Chondrocyte (in vitro differentiated cells): ENCODE data around the gene ZHX3. TPM values are rescaled to one million over a fixed set of nuclear protein-coding genes. Genes with fewer than 3 reads are reported as not detected.
"Not testable (repeated sequence)": the region's sequence is repeated elsewhere in the genome, so short reads cannot be mapped to it uniquely, and the experiment has no call there.

Source experiments
- DNase-seq: peaks from one replicate; pipeline ENCODE4 v3.0.0; 2021; ENCODE audit warnings: mixed read lengths, low spot score
- H3K27ac Mint-ChIP-seq: one replicate; pipeline ENCODE4 v1.8.0; 2021; ENCODE audit warnings: mild to moderate bottlenecking, moderate library complexity, mixed read lengths; ENCODE audit not compliant: unreplicated experiment
- H3K27me3 Mint-ChIP-seq: 2 replicates; pipeline ENCODE4 v1.8.0; 2021; ENCODE audit warnings: low read depth, mixed read lengths
- H3K36me3 Mint-ChIP-seq: 2 replicates; pipeline ENCODE4 v1.8.0; 2021; ENCODE audit warnings: low read depth, mixed read lengths
- H3K4me1 Mint-ChIP-seq: 2 replicates; pipeline ENCODE4 v1.8.0; 2021; ENCODE audit warnings: low read depth, mild to moderate bottlenecking, mixed read lengths
- H3K4me3 Mint-ChIP-seq: one replicate; pipeline ENCODE4 v1.8.0; 2021; ENCODE audit warnings: mild to moderate bottlenecking, moderate library complexity, mixed read lengths; ENCODE audit not compliant: unreplicated experiment
- H3K9me3 Mint-ChIP-seq: 2 replicates; pipeline ENCODE4 v1.8.0; 2021; ENCODE audit warnings: low read depth, mixed read lengths
- CTCF ChIP-seq: fragments of 200-600 bp; sonication (generic); IDR thresholded peaks from 2 replicates; pipeline ENCODE4 v1.5.0; 2021; ENCODE audit warnings: antibody characterized with exemption, mild to moderate bottlenecking, moderate library complexity
- total RNA-seq: library from RNA; stranded (reverse); gene quantifications from 3 replicates; pipeline ENCODE4 v1.2.1, GENCODE V29; 2021

The ZHX3 gene
- total RNA-seq, 1 donor from 2014 or later: 52.9 TPM

GRCh38 chr20:41245086-41245707 lies 72.3 kb downstream of the ZHX3 start:
- TF ChIP-seq CTCF: peak; percentile 52
- H3K27ac Mint-ChIP-seq: peak overlapping the region; percentile 88
- no peak for DNase-seq

DNA sequence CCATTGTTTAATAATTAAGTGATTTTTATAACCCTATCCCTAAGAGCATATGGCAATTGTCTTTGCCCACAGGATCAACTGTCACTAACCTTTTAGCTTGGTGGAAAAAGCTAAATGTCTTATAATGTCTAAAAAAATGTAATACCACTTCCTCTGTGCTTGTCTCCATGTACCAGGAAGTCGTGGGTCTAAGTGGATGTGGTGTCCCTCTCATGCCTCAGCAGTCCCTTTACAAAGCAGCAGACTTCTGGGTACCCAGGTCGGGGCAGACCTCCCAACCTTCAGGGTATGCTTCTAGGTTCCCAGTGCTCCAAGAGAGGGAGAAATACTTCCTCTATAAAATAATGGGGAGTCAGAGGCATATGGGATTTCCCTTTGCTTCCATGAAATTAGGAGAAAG lies 74.7 kb downstream of the ZHX3 start:
- Mint-ChIP-seq H3K27ac (no peak overlapping the region), H3K36me3 (peaks cover 1% of the 10 kb centered on the region), H3K27me3 (no peaks in the 10 kb centered on the region), H3K9me3 (no peaks in the 10 kb centered on the region), H3K4me1 (peaks cover 49% of the 10 kb centered on the region), H3K4me3 (no peak overlapping the region)
- no peak for TF ChIP-seq CTCF
- no peak for DNase-seq

More at GRCh38 chr20:41245086-41245707, 72.3 kb downstream of the ZHX3 start:
- H3K36me3 Mint-ChIP-seq: no peaks in the 10 kb centered on the region
- H3K9me3 Mint-ChIP-seq: no peaks in the 10 kb centered on the region
- H3K27me3 Mint-ChIP-seq: no peaks in the 10 kb centered on the region
- peaks cover 73% of the 10 kb centered on the region for H3K4me1 Mint-ChIP-seq
- H3K4me3 Mint-ChIP-seq: no peak overlapping the region

DNA sequence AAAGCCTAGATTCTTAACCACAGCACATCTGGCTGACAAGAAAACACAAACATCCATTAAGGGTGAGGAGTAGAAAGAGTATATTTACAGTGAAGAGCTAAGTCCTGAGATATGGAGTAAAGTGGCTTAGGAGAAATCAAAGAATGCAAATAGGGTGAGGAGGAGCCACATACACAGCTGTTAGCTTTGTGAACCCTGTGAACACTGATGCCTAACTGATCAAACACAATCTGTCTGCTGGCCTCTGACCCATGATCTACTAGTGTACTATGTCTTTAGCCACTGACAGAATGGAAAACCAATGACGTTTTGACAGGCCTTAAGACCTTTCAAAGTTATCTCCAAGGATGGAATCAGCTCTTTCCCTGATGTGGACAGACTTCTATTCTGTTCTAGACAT lies 75.2 kb downstream of the ZHX3 start:
- Mint-ChIP-seq H3K4me3 (no peak overlapping the region), H3K9me3 (no peaks in the 10 kb centered on the region), H3K27ac (no peak overlapping the region), H3K27me3 (no peaks in the 10 kb centered on the region), H3K4me1 (peaks cover 44% of the 10 kb centered on the region), H3K36me3 (peaks cover 1% of the 10 kb centered on the region)
- TF ChIP-seq CTCF: no peak
- DNase-seq: no peak

DNA sequence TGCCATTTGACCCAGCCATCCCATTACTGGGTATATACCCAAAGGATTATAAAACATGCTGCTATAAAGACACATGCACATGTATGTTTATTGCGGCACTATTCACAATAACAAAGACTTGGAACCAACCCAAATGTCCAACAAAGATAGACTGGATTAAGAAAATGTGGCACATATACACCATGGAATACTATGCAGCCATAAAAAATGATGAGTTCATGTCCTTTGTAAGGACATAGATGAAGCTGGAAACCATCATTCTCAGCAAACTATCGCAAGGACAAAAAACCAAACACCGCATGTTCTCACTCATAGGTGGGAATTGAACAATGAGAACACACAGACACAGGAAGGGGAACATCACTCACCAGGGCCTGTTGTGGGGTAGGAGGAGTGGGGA lies 80.3 kb downstream of the ZHX3 start:
- not testable (repeated sequence) for DNase-seq

GRCh38 chr20:41236818-41237217 lies 80.7 kb downstream of the ZHX3 start:
- H3K4me3 Mint-ChIP-seq, H3K27ac Mint-ChIP-seq, H3K27me3 Mint-ChIP-seq, DNase-seq, H3K9me3 Mint-ChIP-seq, H3K36me3 Mint-ChIP-seq: not testable (repeated sequence)
- peaks cover 38% of the 10 kb centered on the region for H3K4me1 Mint-ChIP-seq

More for the DNA sequence above, 80.3 kb downstream of the ZHX3 start:
- H3K4me3 Mint-ChIP-seq, H3K9me3 Mint-ChIP-seq, H3K27ac Mint-ChIP-seq, H3K27me3 Mint-ChIP-seq, H3K36me3 Mint-ChIP-seq: not testable (repeated sequence)
- peaks cover 38% of the 10 kb centered on the region for H3K4me1 Mint-ChIP-seq

- Mint-ChIP-seq H3K4me3 (no peak overlapping the region), H3K27me3 (no peaks in the 10 kb centered on the region), H3K36me3 (peaks cover 1% of the 10 kb centered on the region), H3K9me3 (no peaks in the 10 kb centered on the region), H3K4me1 (peaks cover 42% of the 10 kb centered on the region), H3K27ac (peak overlapping the region; percentile 29)
- DNase-seq: no peak
- TF ChIP-seq CTCF: no peak
These were observed 83.0 kb downstream of the ZHX3 start for GRCh38 chr20:41234546-41234945.
